NCI-H510A (cell line): ENCODE data around the gene FAM210B.
A peak's percentile ranks its signal among the peaks of the same experiment; 100 is the strongest.
"Not testable (repeated sequence)": the region's sequence is repeated elsewhere in the genome, so short reads cannot be mapped to it uniquely, and the experiment has no call there.

Experiments used
- DNase-seq: peaks from one replicate; lab custom pipeline; 2025; lab: John Stamatoyannopoulos, UW

Gene FAM210B

DNA sequence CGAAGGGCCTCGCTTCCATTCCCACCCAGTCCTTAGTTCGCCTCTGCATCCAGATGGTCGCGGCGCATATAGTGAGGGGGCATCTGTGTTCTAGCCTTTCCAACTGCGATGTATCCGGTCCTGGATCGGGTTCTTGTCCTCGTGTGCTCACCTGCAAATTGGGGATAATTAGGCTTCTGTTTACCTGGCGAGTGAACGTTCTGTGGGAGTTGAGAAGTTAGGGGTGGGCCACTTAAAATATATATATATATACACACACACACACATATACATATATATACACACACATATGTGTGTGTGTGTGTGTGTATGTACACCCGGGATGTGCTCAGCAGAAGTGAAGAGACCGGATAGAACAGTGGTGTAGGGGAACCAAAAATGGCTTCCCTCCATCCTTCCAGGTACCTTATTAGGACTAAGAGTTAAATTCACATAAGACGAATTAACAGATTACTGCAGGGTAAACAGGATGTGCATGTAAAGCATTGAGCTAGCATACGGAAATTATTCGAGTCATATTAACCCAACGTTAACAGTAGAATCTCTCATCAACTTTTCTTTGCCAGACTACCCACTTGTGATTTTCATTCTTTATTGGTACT, 34.2 kb downstream of the FAM210B start:
- no peak for DNase-seq

DNA sequence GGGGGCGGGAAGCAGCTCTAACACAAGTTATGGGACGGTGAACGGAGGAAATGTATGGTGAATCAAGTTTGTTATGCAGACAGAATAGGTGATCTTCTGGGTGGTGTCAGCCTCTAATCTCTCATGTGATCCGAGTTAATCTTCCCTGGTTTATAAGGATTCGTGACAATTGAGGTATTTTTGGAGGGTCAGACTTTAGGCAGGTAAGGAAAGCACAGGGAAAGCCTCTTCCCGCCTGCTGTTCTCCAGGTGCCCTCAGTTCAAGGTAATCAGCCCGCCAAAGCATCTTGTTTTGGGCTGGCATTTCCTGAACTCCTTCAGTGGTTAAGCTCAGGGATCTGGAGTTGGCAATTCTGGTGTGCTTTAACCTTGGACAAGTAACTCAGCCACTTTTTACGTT, 34.9 kb downstream of the FAM210B start:
- DNase-seq = no peak

DNA sequence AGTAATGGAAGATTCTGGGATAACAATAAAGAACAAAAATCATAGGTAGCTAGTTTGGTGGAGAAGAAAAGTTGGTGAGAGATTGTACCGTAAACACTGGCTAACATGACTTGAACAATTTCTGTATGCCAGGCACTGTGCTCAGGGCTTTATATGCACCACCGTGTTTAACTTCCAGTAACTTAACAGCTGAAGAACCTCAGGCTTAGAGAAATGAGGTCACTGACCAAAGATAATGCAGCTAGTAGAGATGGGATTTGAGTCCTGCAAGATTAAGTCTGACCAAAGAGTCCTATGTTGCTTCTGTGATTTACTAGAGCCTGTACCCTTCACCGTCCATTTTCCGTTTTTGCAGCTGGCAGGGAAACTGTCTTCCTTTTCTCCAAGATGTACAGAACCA, 36.4 kb downstream of the FAM210B start:
- no peak for DNase-seq

DNA sequence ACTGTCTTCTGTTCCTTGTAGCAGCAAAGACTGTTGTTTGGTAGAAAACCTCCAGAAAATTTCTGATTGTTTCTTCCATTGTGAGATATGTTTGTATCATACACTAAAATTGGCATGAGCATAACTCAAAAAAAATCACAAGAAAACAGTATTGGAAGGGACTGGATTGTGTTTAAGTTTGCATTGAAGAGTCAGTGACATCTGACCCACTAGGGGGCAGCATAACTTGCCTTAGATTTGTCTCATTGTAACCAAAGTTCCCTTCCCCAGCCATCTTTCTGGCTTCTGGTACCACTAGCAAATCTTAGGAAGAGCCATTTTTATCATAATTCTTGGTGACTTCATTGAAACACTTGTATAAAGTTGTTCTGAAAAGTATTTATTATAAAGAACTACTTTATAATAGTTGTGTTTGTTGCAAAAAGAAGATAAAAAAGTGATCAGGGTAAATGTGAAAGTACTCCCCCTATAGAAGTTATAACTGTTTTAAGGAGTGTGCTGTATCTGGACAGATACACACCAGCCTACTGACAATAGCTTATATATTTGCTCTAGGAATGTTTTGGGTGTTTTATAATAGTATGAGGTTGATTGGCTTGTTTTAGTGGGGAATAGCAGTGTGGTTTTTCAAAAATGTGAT, 41.3 kb downstream of the FAM210B start:
- peak; percentile 5 for DNase-seq

DNA sequence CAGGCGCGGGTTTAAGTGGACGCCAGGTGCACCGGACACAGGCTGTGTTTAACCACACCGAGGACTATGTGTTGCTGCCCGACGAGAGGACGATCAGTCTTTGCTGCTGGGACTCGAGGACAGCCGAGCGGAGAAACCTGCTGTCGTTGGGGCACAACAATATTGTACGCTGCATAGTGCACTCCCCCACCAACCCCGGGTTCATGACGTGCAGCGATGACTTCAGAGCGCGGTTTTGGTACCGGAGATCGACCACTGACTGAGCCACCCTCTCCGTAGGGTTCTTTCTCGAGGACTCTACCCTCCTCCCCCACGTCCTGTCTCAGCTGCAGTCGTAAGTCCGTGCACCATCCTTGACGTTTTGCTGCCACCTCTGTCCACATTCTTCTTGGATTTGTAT, 44.7 kb downstream of the FAM210B start:
- no peak for DNase-seq

DNA sequence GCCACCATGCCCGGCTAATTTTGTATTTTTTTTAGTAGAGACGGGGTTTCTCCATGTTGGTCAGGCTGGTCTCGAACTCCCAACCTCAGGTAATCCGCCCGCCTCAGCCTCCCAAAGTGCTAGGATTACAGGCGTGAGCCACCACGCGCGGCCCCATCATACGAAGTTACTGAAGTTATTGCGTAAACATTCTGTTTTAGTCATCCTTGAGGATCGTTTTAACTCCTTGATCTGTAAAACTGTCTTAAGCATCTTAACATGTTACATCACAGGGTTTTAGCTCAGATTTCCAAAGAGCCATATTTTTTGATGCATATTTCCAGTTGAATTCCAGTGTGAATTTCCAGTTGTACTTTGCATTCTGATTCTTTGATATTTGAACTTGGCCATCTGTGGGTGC, 46.6 kb downstream of the FAM210B start:
- DNase-seq = not testable (repeated sequence)

DNA sequence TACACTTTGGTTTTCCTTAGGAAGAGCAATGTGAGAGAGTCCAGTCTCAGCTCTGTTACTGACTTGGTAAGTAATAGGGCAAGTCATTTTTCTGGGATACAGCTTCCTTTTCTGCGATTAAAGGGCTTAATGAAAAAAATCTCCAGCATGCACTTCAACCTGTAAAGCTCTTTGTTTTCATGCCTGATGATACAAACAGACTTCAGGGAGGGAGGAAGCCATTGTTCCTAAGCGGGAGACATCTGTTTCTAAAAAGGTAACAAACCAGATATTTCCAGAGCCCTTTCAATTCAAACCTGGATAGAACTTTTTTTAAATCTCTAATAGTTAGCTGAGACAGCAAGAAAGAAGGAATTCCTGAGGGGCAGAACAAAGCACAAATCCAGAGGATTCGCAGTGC, 48.1 kb downstream of the FAM210B start:
- no peak for DNase-seq

DNA sequence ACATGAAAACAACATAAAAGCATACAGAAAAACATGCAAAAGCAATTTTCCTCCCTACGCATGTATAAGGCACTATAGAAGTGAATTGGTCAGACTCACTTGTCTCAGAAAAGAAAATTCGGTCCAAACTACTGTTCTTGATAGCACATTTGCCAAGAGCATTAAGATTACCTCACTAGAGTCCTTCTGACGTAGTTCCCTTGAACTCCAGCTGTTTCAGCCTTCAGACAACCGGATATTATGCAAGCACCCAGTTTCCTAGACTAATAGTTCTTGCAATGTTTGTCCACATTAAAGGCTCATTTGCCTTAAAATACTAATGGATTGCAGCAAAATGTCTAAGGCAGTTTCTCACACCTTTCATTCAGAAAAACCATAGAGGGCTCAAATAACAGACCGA, 50.7 kb downstream of the FAM210B start:
- no peak for DNase-seq

DNA sequence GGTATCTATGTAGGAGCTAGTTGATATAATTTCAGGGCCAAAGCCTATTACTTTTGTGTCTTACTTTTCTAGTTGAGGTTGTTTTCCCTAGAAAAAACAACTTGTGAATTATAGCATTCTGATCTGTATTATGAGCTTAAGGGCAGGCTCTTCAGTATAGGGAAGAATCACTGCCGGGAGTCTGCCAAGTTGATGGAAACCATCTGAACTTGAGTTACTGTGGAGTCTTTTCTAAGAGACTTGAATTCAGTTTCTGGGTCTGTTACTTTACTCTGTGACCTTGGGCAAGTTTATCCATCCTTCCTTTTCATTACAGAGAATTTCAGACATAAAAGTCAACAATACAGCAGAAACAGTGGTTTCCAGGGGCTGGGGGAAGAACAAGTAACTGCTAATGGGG, 51.2 kb downstream of the FAM210B start:
- DNase-seq = no peak

DNA sequence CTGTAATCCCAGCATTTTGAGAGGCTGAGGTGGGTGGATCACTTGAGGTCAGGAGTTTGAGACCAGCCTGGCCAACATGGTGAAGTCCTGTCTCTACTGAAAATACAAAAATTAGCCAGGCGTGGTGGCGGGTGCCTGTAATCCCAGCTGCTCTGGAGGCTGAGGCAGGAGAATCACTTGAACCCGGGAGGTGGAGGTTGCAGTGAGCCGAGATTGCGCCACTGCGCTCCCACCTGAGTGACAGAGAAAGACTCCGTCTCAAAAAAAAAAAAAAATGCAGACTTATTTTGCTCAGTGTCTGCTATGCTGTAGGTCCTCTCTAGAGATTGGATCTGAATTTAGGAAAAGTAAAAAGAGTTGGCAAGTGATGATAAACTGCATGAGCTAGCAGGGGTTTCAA, 52.5 kb downstream of the FAM210B start:
- DNase-seq = not testable (repeated sequence)

DNA sequence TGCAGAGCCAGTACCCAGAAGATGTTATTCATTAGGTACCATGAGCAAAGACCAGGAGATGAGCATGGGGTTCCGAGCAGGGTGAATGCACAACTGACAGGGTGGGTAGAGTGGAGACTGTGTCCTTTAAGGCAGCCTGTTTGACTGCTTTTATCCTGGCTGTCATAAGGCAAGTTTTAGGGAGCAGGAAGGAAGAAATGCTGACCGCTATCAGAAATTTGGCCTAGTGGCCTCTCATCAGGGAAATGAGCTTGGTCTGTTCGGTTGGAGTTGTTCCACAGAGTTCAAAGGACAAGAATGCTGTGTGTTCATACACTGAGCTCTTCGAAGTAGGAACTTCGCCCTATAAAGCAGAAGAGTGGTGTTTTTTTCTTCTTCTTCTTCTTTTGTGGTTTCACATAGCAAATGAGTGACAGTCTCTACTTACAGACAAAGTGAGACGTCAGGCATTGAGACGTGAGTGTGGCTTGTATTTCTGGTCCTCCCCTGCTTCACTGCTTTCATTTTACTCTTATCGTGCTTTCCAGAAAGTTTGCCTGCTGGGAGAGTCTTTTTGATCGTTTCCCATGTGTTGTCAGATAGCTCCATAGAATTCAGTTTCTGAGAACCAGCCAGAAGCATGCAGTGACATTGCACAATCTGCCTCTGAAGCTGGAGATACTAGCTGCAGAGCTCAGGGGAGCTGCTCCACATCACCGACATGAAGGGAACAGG, 53.1 kb downstream of the FAM210B start, which contains the start of gene CASS4:
CASS4 (plus strand) TSS at position 502 of the 714 bp plus-strand sequence; CDS start at position 701, 199 bp downstream.
- no peak for DNase-seq

DNA sequence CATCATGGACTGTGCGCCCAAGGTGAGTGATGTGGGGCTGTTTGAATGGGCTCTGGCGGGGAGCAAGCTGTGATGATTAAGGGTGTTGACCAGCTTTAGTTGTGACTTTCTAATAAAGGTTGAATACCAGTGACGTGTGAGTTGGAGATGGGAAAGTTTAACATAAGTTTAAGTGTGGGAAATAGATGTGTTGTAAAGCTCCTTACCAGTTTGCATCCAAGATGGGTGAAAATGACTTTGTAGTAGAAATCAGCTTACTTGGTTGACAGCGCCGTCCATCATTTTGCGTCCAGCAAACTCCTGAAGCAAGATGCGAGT, 53.7 kb downstream of the FAM210B start:
- DNase-seq = no peak

DNA sequence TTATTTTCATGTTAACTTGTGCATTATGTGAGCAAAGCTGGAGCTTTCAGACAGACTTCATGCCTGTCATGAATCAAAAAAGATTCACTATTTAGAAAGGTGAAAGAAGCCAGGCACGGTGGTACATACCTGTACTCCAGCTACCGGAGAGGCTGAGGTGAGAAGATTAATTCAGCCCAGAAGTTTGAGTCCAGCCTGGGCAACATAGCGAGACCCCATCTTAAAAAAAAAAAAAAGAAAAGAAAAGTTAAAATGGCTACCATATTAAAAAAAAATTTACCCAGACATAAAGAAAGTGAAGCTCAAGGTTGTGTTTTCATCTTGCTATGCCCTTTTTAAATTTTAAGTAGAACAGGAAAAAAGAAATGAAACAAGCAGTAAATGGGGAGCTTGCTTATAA, 54.2 kb downstream of the FAM210B start:
- no peak for DNase-seq

DNA sequence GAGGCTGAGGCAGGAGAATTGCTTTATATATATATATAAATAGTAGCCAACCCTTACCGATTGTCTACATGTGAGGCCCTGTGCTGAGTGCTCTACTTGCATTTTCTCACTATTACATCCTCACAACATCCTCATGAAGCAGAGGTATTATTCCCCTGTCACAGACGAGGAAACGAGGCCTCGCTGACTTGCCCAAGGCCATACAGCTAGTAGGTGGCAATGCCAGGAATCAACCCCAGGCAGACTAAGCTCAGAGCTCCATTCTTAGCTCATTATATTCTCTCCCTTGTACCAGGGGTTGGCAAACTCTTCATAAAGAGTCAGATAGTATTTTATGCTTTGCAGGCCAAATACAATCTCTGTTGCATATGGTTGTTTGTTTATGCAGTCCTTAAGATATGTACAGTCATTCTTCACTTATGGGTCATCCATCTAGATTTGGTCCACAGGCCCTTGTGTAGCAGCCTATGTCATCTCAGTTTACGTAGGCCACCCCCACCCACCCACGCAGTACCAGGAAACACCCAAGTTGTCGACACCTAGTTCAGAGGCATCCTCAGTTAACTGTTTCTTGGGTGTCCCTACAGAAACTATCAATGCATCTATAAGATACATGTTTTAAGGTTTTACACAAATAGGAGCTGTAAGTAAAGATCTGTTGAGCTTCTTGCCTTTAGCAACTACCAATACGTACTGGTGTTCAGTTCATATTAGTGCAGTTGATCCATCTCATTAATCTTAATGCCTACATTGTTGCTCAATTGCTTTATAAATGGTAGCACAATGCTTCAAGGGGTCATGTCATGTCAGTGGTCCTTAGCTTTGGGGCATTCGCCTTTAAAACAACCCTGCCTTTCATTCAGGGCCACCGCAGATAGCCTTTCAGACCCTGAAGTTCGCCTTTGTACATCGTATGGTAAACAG, 56.3 kb downstream of the FAM210B start:
- no peak for DNase-seq

DNA sequence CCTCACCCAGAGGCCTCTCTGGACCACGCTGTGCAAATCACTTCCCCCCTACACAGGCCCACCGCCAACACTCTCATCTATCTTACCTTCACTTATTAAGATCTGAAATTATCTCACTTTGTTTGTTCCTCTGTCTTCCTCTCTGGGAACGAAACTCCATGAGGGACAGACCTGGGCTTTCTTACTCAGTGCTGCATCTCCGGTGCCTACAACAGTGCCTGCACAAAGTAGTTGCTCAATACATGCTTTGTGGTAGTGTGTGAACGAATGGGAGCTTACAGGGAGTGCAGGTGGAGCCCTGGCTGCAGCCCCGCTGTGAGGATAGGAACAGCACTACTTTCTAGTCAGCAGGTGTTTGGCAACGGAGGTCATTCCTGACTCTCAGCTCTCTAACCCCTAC, 58.6 kb downstream of the FAM210B start:
- DNase-seq = no peak

DNA sequence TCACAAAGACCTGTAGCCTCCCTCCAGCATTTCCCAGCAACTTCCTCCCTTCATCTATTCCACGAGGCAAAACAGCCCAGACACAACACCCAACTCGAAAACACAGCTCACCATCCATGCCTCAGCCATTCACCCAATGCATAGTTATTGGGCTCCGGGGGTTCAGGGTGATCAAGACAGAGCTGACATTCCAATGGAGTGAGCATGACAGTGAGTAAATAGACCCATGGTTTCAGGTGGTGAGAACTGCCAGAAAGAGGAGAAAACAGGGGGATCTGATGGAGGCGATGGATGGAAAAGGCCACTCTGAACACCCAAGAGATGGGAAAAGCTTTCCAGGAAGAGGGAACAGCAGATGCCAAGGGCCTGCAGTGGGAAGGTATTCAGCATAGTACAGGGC, 59.1 kb downstream of the FAM210B start:
- DNase-seq = no peak
